Chondrocyte (in vitro differentiated cells): ENCODE measurements around the gene MMP15. TPM values are rescaled to one million over a fixed set of nuclear protein-coding genes. Genes with fewer than 3 reads are reported as not detected.
"Not testable (repeated sequence)": the region's sequence is repeated elsewhere in the genome, so short reads cannot be mapped to it uniquely, and the experiment has no call there.

Experiments used
- DNase-seq: peaks from one replicate; pipeline ENCODE4 v3.0.0; 2021; ENCODE audit warnings: mixed read lengths, low spot score
- H3K27ac Mint-ChIP-seq: one replicate; pipeline ENCODE4 v1.8.0; 2021; ENCODE audit warnings: mild to moderate bottlenecking, moderate library complexity, mixed read lengths; ENCODE audit not compliant: unreplicated experiment
- H3K27me3 Mint-ChIP-seq: 2 replicates; pipeline ENCODE4 v1.8.0; 2021; ENCODE audit warnings: low read depth, mixed read lengths
- H3K36me3 Mint-ChIP-seq: 2 replicates; pipeline ENCODE4 v1.8.0; 2021; ENCODE audit warnings: low read depth, mixed read lengths
- H3K4me1 Mint-ChIP-seq: 2 replicates; pipeline ENCODE4 v1.8.0; 2021; ENCODE audit warnings: low read depth, mild to moderate bottlenecking, mixed read lengths
- H3K4me3 Mint-ChIP-seq: one replicate; pipeline ENCODE4 v1.8.0; 2021; ENCODE audit warnings: mild to moderate bottlenecking, moderate library complexity, mixed read lengths; ENCODE audit not compliant: unreplicated experiment
- H3K9me3 Mint-ChIP-seq: 2 replicates; pipeline ENCODE4 v1.8.0; 2021; ENCODE audit warnings: low read depth, mixed read lengths
- CTCF ChIP-seq: fragments of 200-600 bp; sonication (generic); IDR thresholded peaks from 2 replicates; pipeline ENCODE4 v1.5.0; 2021; ENCODE audit warnings: antibody characterized with exemption, mild to moderate bottlenecking, moderate library complexity
- total RNA-seq: library from RNA; stranded (reverse); gene quantifications from 3 replicates; pipeline ENCODE4 v1.2.1, GENCODE V29; 2021

Gene MMP15
- total RNA-seq, 1 donor from 2014 or later = 12.0 TPM

GRCh38 chr16:58057784-58058183, 32.2 kb downstream of the MMP15 start:
- no peaks in the 10 kb centered on the region for H3K4me1 Mint-ChIP-seq
- no peaks in the 10 kb centered on the region for H3K9me3 Mint-ChIP-seq
- no peak for DNase-seq
- no peak overlapping the region for H3K27ac Mint-ChIP-seq
- H3K27me3 Mint-ChIP-seq = peaks cover 13% of the 10 kb centered on the region
- no peaks in the 10 kb centered on the region for H3K36me3 Mint-ChIP-seq
- H3K4me3 Mint-ChIP-seq = no peak overlapping the region
- no peak for TF ChIP-seq CTCF

GRCh38 chr16:58062821-58063220, 37.3 kb downstream of the MMP15 start:
- Mint-ChIP-seq H3K4me1 (peaks cover 3% of the 10 kb centered on the region), H3K9me3 (no peaks in the 10 kb centered on the region), H3K27me3 (peaks cover 5% of the 10 kb centered on the region), H3K4me3 (no peak overlapping the region), H3K27ac (no peak overlapping the region), H3K36me3 (no peaks in the 10 kb centered on the region)
- TF ChIP-seq CTCF = no peak
- no peak for DNase-seq

GRCh38 chr16:58063377-58064076, 38.0 kb downstream of the MMP15 start:
- peak overlapping the region; percentile 65 for H3K27ac Mint-ChIP-seq
- H3K36me3 Mint-ChIP-seq = no peaks in the 10 kb centered on the region
- peaks cover 3% of the 10 kb centered on the region for H3K4me1 Mint-ChIP-seq
- H3K9me3 Mint-ChIP-seq = no peaks in the 10 kb centered on the region
- no peak overlapping the region for H3K4me3 Mint-ChIP-seq
- no peaks in the 10 kb centered on the region for H3K27me3 Mint-ChIP-seq
- no peak for DNase-seq
- TF ChIP-seq CTCF = no peak

- DNase-seq = peak; percentile 18
- TF ChIP-seq CTCF = no peak
- Mint-ChIP-seq H3K36me3 (no peaks in the 10 kb centered on the region), H3K27ac (no peak overlapping the region), H3K9me3 (peaks cover 3% of the 10 kb centered on the region), H3K27me3 (no peaks in the 10 kb centered on the region), H3K4me1 (no peaks in the 10 kb centered on the region), H3K4me3 (no peak overlapping the region)
These were observed 45.0 kb downstream of the MMP15 start for GRCh38 chr16:58070585-58070984.

GRCh38 chr16:58072134-58072533, 46.6 kb downstream of the MMP15 start:
- not testable (repeated sequence) for H3K27me3 Mint-ChIP-seq, H3K4me3 Mint-ChIP-seq, H3K27ac Mint-ChIP-seq, H3K36me3 Mint-ChIP-seq, H3K4me1 Mint-ChIP-seq, DNase-seq
- peaks cover 12% of the 10 kb centered on the region for H3K9me3 Mint-ChIP-seq

- DNase-seq = peak; percentile 27
- H3K4me1 Mint-ChIP-seq, H3K27ac Mint-ChIP-seq, H3K27me3 Mint-ChIP-seq, H3K36me3 Mint-ChIP-seq, H3K4me3 Mint-ChIP-seq: not testable (repeated sequence)
- H3K9me3 Mint-ChIP-seq = peaks cover 12% of the 10 kb centered on the region
These were observed 47.5 kb downstream of the MMP15 start for GRCh38 chr16:58073086-58073485.
